ENCODE measurements around the gene AADACL4.

DNA sequence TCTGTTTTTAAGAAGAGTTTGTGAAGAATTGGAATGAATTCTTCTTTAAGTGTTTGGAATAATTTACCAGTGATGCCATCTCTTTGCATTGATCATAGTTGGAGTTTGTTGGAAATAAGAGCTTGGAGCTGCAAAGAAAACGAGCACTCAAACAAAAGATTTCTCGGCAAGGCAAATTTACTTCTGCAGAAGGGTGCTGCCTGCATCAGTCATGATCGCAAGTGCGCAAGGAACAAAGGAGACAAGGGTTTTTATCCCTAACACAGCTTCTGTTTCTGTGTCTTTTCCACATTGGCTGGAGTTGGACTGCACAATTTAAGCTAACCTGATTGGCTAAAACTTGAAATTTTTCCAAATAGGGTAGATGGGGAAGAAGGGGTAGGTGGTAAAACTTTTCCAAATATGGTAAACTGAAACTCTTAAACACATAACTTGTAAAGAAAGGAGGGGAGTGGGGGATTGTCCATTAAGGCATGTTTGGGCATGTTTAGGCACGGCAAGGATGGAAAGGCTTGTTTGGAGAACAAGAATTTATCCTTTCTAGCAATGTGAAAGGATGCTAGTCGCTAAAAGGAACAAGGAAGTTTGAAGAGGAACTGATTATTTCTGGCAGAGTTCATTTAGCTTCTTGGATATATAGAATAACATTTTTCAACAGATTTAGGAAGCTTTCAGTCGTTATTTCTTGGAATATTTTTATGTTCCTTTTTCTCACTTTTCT is 3.5 kb upstream of the AADACL4 start:
- TF ChIP-seq CTCF (IDR thresholded peaks at IDR 0.05) (no peak), POLR2A (IDR thresholded peaks at IDR 0.05) (no peak)
